ENCODE results near the gene SLC6A12. TPM values are rescaled to one million over a fixed set of nuclear protein-coding genes. Genes with fewer than 3 reads are reported as not detected.

Gene SLC6A12
- polyA plus RNA-seq, 1 donor from 2014 or later = 0.15 TPM

DNA sequence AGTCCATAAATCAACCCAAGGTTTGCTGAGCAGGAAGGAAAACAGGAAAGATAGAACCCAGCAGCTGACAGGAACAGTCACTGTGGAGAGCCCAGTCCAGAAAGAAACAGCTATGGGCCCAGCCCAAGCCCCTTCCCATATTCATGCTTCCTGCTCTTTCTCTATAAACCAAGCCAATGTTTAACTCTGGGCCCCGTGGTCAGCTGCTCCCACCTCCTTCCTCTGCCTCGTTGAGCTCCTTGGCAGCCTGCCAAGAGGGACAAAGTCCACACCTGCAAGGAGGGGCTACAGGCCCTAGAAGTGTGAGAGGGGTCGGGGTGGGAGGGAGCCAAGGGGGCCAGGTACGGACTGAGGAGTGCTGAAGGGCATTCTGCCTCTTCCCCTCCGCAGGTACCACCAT is 38.7 kb upstream of the SLC6A12 start:
- no peak overlapping the region for H3K4me3 ChIP-seq (ENCODE audit: low read length)
- H3K9me2 ChIP-seq (ENCODE audit: insufficient read depth, low read length) = no peaks in the 10 kb centered on the region
- H4K20me1 ChIP-seq (ENCODE audit: insufficient read depth) = no peaks in the 10 kb centered on the region
- no peak overlapping the region for H3K27ac ChIP-seq (ENCODE audit: low read length)
- H3K27me3 ChIP-seq (ENCODE audit: insufficient read depth, low read depth, low read length) = no peaks in the 10 kb centered on the region
- H2AFZ ChIP-seq (ENCODE audit: low read depth, low read length) = no peak overlapping the region
- no peak overlapping the region for H3K4me2 ChIP-seq (ENCODE audit: low read length)
- H3K79me2 ChIP-seq (replicated peaks; ENCODE audit: insufficient read depth, low read length) = no peaks in the 10 kb centered on the region
- H3K36me3 ChIP-seq (ENCODE audit: insufficient read depth, low read length) = no peaks in the 10 kb centered on the region
- no peak overlapping the region for H3K9ac ChIP-seq (ENCODE audit: low read length)
- TF ChIP-seq EP300 (conservative IDR thresholded peaks at IDR 0.05; ENCODE audit: poor library complexity, severe bottlenecking) (no peak), CTCF (IDR thresholded peaks at IDR 0.05; ENCODE audit: poor library complexity, severe bottlenecking) (no peak), MXI1 (conservative IDR thresholded peaks at IDR 0.05; ENCODE audit: poor library complexity, severe bottlenecking) (no peak), RAD21 (conservative IDR thresholded peaks at IDR 0.05) (no peak), REST (IDR thresholded peaks at IDR 0.05; ENCODE audit: borderline replicate concordance) (no peak), TAF1 (IDR thresholded peaks at IDR 0.05; ENCODE audit: low read depth) (no peak)
- no peaks in the 10 kb centered on the region for H3F3A ChIP-seq (ENCODE audit: insufficient read depth, low read length, poor library complexity, severe bottlenecking)
- no peaks in the 10 kb centered on the region for H3K9me3 ChIP-seq (ENCODE audit: low read length)

GRCh38 chr12:247271-247670 is 33.3 kb upstream of the SLC6A12 start:
- TF ChIP-seq TAF1 (IDR thresholded peaks at IDR 0.05; ENCODE audit: low read depth) (no peak), CTCF (IDR thresholded peaks at IDR 0.05; ENCODE audit: poor library complexity, severe bottlenecking) (no peak), RAD21 (conservative IDR thresholded peaks at IDR 0.05) (no peak), POLR2AphosphoS5 (IDR thresholded peaks at IDR 0.05) (no peak), SMC3 (conservative IDR thresholded peaks at IDR 0.05; ENCODE audit: poor library complexity) (no peak), EZH2 (IDR thresholded peaks at IDR 0.05; ENCODE audit: borderline replicate concordance, insufficient read depth, low read length, poor library complexity, severe bottlenecking) (no peak), MXI1 (conservative IDR thresholded peaks at IDR 0.05; ENCODE audit: poor library complexity, severe bottlenecking) (no peak), EP300 (conservative IDR thresholded peaks at IDR 0.05; ENCODE audit: poor library complexity, severe bottlenecking) (no peak), REST (IDR thresholded peaks at IDR 0.05; ENCODE audit: borderline replicate concordance) (no peak)
- no peak overlapping the region for H2AFZ ChIP-seq (ENCODE audit: low read depth, low read length)
- no peaks in the 10 kb centered on the region for H3F3A ChIP-seq (ENCODE audit: insufficient read depth, low read length, poor library complexity, severe bottlenecking)
- no peak overlapping the region for H3K9ac ChIP-seq (ENCODE audit: low read length)
- H3K27me3 ChIP-seq (ENCODE audit: insufficient read depth, low read depth, low read length) = no peaks in the 10 kb centered on the region
- H3K27ac ChIP-seq (ENCODE audit: low read length) = no peak overlapping the region
- H3K9me3 ChIP-seq (ENCODE audit: low read length) = no peaks in the 10 kb centered on the region
- no peak overlapping the region for H3K4me3 ChIP-seq (ENCODE audit: low read length)
- no peaks in the 10 kb centered on the region for H3K9me2 ChIP-seq (ENCODE audit: insufficient read depth, low read length)
- H3K4me2 ChIP-seq (ENCODE audit: low read length) = no peak overlapping the region
- H4K20me1 ChIP-seq (ENCODE audit: insufficient read depth) = no peaks in the 10 kb centered on the region
- no peaks in the 10 kb centered on the region for H3K36me3 ChIP-seq (ENCODE audit: insufficient read depth, low read length)
- H3K79me2 ChIP-seq (replicated peaks; ENCODE audit: insufficient read depth, low read length) = no peaks in the 10 kb centered on the region
